HepG2 (cell line): ENCODE measurements around the gene YTHDF1.

Experiments used
- POLR2A ChIP-seq, 2 experiments: IDR thresholded peaks; 2 replicates each; pipeline ENCODE4 v1.6.1; 2011; ENCODE audit warnings: low read depth in 2 of 2, low read length in 2 of 2, mild to moderate bottlenecking in 1 of 2, moderate library complexity in 1 of 2; ENCODE audit not compliant: insufficient read depth in 1 of 2
- SP4 ChIP-seq: sonication (generic); formaldehyde crosslinking; IDR thresholded peaks from 2 replicates; pipeline ENCODE4 v1.8.1; 2023; ENCODE audit warnings: mild to moderate bottlenecking, missing genetic modification reagents
- TP53 ChIP-seq: sonication (generic); formaldehyde crosslinking; conservative IDR thresholded peaks from 2 replicates; pipeline ENCODE4 v1.4.0; 2020; ENCODE audit warnings: missing genetic modification reagents
- ZFP62 ChIP-seq: sonication (generic); formaldehyde crosslinking; IDR thresholded peaks from 2 replicates; pipeline ENCODE4 v1.4.0; 2020; ENCODE audit warnings: missing genetic modification reagents
- ZMYM4 ChIP-seq: sonication (generic); formaldehyde crosslinking; IDR thresholded peaks from 2 replicates; pipeline ENCODE4 v1.8.1; 2023; ENCODE audit warnings: mild to moderate bottlenecking, missing genetic modification reagents
- TF ChIP-seq, protein P1 (sequence below): sonication (generic); formaldehyde crosslinking; IDR thresholded peaks from 2 replicates; pipeline ENCODE4 v1.8.1; 2022; ENCODE audit warnings: low read depth, mild to moderate bottlenecking, missing genetic modification reagents
- TF ChIP-seq, protein P2 (sequence below): sonication (generic); formaldehyde crosslinking; IDR thresholded peaks from 2 replicates; pipeline ENCODE4 v1.5.0; 2020; ENCODE audit warnings: mild to moderate bottlenecking, missing genetic modification reagents, moderate library complexity
- TF ChIP-seq, protein P3 (sequence below): sonication (generic); formaldehyde crosslinking; IDR thresholded peaks from 2 replicates; pipeline ENCODE4 v1.8.0; 2022; ENCODE audit warnings: missing genetic modification reagents, low read depth, mild to moderate bottlenecking, borderline replicate concordance

DNA sequence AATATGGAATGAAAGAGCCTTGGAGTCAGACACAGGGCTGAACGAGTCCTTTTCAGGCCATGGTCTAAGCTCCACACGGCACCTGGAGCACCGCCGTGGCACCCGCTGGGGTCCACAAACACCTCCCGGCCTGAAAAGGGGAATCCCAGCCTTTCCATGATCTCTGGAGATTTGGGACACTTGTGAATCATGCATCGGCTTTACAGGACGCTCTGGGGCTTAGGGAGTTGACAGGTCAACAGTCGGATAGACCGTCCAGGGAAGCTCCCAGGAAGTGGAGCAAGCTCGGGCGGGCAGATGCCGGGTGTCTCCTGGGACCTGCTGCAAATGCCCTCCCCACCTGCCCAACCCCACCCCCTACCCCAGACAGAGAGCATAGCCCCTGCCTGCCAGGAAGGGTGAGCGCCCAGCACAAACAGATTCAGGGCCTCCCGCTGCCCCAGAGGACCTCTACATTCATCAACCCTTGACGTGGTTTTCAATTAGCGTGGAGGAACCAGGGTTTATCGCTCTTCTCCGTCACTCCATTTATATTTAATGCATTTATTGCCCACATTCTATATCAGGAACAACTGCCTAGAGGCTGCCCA is 53.6 kb downstream of the YTHDF1 start:
- TF ChIP-seq, protein P1, sequence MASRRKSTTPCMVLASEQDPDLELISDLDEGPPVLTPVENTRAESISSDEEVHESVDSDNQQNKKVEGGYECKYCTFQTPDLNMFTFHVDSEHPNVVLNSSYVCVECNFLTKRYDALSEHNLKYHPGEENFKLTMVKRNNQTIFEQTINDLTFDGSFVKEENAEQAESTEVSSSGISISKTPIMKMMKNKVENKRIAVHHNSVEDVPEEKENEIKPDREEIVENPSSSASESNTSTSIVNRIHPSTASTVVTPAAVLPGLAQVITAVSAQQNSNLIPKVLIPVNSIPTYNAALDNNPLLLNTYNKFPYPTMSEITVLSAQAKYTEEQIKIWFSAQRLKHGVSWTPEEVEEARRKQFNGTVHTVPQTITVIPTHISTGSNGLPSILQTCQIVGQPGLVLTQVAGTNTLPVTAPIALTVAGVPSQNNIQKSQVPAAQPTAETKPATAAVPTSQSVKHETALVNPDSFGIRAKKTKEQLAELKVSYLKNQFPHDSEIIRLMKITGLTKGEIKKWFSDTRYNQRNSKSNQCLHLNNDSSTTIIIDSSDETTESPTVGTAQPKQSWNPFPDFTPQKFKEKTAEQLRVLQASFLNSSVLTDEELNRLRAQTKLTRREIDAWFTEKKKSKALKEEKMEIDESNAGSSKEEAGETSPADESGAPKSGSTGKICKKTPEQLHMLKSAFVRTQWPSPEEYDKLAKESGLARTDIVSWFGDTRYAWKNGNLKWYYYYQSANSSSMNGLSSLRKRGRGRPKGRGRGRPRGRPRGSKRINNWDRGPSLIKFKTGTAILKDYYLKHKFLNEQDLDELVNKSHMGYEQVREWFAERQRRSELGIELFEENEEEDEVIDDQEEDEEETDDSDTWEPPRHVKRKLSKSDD (CRISPR knock-in tag), result no peak
- no peak for TF ChIP-seq POLR2A (IDR thresholded peaks at IDR 0.05; ENCODE audit: insufficient read depth in 1 of 2, low read depth in 2 of 2, low read length in 2 of 2)
- no peak for TF ChIP-seq SP4
- TF ChIP-seq, protein P2, sequence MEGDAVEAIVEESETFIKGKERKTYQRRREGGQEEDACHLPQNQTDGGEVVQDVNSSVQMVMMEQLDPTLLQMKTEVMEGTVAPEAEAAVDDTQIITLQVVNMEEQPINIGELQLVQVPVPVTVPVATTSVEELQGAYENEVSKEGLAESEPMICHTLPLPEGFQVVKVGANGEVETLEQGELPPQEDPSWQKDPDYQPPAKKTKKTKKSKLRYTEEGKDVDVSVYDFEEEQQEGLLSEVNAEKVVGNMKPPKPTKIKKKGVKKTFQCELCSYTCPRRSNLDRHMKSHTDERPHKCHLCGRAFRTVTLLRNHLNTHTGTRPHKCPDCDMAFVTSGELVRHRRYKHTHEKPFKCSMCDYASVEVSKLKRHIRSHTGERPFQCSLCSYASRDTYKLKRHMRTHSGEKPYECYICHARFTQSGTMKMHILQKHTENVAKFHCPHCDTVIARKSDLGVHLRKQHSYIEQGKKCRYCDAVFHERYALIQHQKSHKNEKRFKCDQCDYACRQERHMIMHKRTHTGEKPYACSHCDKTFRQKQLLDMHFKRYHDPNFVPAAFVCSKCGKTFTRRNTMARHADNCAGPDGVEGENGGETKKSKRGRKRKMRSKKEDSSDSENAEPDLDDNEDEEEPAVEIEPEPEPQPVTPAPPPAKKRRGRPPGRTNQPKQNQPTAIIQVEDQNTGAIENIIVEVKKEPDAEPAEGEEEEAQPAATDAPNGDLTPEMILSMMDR (CRISPR knock-in tag), result no peak
- TF ChIP-seq, protein P3, sequence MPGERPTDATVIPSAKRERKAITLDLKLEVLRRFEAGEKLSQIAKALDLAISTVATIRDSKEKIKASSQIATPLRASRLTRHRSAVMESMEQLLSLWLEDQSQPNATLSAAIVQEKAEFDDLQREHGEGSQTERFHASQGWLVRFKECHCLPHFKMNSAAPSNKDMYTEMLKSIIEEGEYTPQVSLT (CRISPR knock-in tag), result no peak
- no peak for TF ChIP-seq ZMYM4 (CRISPR knock-in tag)
- no peak for TF ChIP-seq TP53 (CRISPR knock-in tag)
- no peak for TF ChIP-seq ZFP62 (CRISPR knock-in tag)
